DLD1 (cell line): ENCODE results near the gene OGFR.

ENCODE experiments used
- in situ Hi-C: cut with HindIII; loops from 2 replicates; pipeline ENCODE4 v1.10.0; 2017; ENCODE audit warnings: low sequenced_read_pairs

Gene OGFR

GRCh38 chr20:62822788-62823651, 18.4 kb downstream of the OGFR start:
- in situ Hi-C loops: no loop called here

GRCh38 chr20:62823688-62824475, 19.2 kb downstream of the OGFR start:
- in situ Hi-C loops: no loop called here

- in situ Hi-C loops: no loop called here
Measured at GRCh38 chr20:62824476-62825332, 20.1 kb downstream of the OGFR start.

GRCh38 chr20:62825333-62825985, 20.8 kb downstream of the OGFR start:
- in situ Hi-C loops: no loop called here

GRCh38 chr20:62825986-62826645, 21.5 kb downstream of the OGFR start:
- in situ Hi-C loops: no loop called here

- in situ Hi-C loops: no loop called here
Measured at GRCh38 chr20:62826646-62827310, 22.1 kb downstream of the OGFR start.

- in situ Hi-C loops: no loop called here
Measured at GRCh38 chr20:62827311-62828038, 22.8 kb downstream of the OGFR start.

- in situ Hi-C loops: no loop called here
Measured at GRCh38 chr20:62828051-62828450, 23.4 kb downstream of the OGFR start.

- in situ Hi-C loops: no loop called here
Measured at GRCh38 chr20:62828511-62829230, 24.0 kb downstream of the OGFR start.

- in situ Hi-C loops: no loop called here
Measured at GRCh38 chr20:62829231-62830230, 24.9 kb downstream of the OGFR start.

GRCh38 chr20:62830251-62830650, 25.6 kb downstream of the OGFR start:
- in situ Hi-C loops: no loop called here

- in situ Hi-C loops: no loop called here
Measured at GRCh38 chr20:62830821-62831220, 26.2 kb downstream of the OGFR start.

- in situ Hi-C loops: no loop called here
Measured at GRCh38 chr20:62831361-62831788, 26.7 kb downstream of the OGFR start.

- in situ Hi-C loops: no loop called here
Measured at GRCh38 chr20:62831854-62832211, 27.2 kb downstream of the OGFR start.

GRCh38 chr20:62832212-62832922, 27.7 kb downstream of the OGFR start:
- in situ Hi-C loops: no loop called here

- in situ Hi-C loops: no loop called here
Measured at GRCh38 chr20:62832951-62833391, 28.3 kb downstream of the OGFR start.
